Measurements from ENCODE around the gene SCMH1. TPM values are rescaled to one million over a fixed set of nuclear protein-coding genes. Genes with fewer than 3 reads are reported as not detected.
"Not testable (repeated sequence)": the region's sequence is repeated elsewhere in the genome, so short reads cannot be mapped to it uniquely, and the experiment has no call there.

The SCMH1 gene
- total RNA-seq, 6 experiments from 2014 or later: 16.9 to 24.4 (median 21.7) TPM

DNA sequence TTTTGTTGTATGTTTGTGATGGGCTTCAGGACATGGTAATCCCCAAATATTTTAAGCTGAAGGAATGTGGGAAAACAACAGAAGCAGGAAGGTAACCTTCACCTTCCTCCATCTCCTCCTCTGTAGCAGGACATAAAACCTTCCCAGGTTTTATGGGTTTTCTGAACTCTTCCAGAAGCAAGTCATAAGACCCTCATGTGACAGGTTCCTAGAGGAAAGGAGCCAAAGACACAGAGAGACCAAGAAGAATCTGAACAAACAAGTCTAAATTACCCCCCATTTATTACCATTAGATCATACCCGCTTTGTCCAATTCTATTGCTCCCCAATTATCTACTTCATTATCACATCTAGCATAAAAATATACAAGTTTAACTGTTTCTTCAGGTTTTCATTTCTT is 28.8 kb downstream of the SCMH1 start:
- TF ChIP-seq CTCF (IDR thresholded peaks at IDR 0.05): no peak
- Mint-ChIP-seq H3K9me3 (peaks cover 5% of the 10 kb centered on the region; the same call in 1 of the 2 replicates), H3K27me3 (ENCODE audit: insufficient read depth) (no peaks in the 10 kb centered on the region; the same call in 1 of the 2 replicates), H3K27ac (no peak overlapping the region), H3K36me3 (ENCODE audit: low read depth) (peaks cover 23% of the 10 kb centered on the region), H3K4me3 (no peak overlapping the region), H3K4me1 (ENCODE audit: low read depth) (peaks cover 6% of the 10 kb centered on the region; the same call in 1 of the 2 replicates)
- DNase-seq: no peak

DNA sequence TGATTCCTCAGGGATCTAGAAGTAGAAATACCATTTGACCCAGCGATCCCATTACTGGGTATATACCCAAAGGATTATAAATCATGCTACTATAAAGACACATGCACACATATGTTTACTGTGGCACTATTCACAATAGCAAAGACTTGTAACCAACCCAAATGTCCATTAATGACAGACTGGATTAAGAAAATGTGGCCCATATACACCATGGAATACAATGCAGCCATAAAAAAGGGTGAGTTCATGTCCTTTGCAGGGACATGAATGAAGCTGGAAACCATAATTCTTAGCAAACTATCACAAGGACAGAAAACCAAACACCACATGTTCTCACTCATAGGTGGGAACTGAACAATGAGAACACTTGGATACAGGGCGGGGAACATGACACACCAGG is 30.5 kb downstream of the SCMH1 start:
- not testable (repeated sequence) for H3K27ac Mint-ChIP-seq; H3K27me3 Mint-ChIP-seq (ENCODE audit: insufficient read depth); H3K4me1 Mint-ChIP-seq (ENCODE audit: low read depth); H3K9me3 Mint-ChIP-seq; H3K4me3 Mint-ChIP-seq; DNase-seq
- H3K36me3 Mint-ChIP-seq (ENCODE audit: low read depth): peaks cover 20% of the 10 kb centered on the region

DNA sequence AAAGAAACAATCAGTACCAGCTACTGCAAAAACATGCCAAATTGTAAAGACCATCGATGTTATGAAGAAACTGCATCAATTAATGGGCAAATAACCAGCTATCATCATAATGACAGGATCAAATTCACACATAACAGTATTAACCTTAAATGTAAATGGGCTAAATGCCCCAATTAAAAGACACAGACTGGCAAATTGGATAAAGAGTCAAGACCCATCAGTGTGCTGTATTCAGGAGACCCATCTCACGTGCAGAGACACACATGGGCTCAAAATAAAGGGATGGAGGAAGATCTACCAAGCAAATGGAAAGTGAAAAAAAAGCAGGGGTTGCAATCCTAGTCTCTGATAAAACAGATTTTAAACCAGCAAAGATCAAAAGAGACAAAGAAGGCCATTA is 35.1 kb downstream of the SCMH1 start:
- H3K36me3 Mint-ChIP-seq (ENCODE audit: low read depth): peaks cover 47% of the 10 kb centered on the region
- not testable (repeated sequence) for H3K4me1 Mint-ChIP-seq (ENCODE audit: low read depth); H3K27ac Mint-ChIP-seq; DNase-seq; H3K27me3 Mint-ChIP-seq (ENCODE audit: insufficient read depth); H3K4me3 Mint-ChIP-seq
- H3K9me3 Mint-ChIP-seq: peaks cover 18% of the 10 kb centered on the region

DNA sequence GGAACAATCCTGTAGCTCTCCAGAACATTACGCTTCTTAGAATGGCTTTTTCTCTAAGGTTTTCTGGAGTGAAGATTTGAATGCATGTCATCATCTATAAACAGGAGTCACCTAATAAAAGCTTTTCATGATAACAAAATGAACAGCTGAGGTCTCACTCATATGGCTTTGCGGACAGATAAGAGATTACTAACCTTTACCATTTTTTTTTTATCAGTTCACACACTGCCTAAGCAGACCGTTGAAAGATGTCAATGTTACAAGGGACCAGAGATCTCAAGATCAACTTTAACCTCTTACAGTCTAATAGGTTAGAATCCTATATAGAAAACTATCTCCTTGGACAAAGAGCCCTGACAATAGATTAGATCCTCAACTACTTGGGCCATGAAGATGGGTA is 41.4 kb downstream of the SCMH1 start:
- Mint-ChIP-seq H3K4me1 (ENCODE audit: low read depth) (no peaks in the 10 kb centered on the region), H3K9me3 (peaks cover 13% of the 10 kb centered on the region; the same call in 1 of the 2 replicates), H3K4me3 (no peak overlapping the region), H3K36me3 (ENCODE audit: low read depth) (peaks cover 25% of the 10 kb centered on the region), H3K27ac (no peak overlapping the region), H3K27me3 (ENCODE audit: insufficient read depth) (no peaks in the 10 kb centered on the region; the same call in 1 of the 2 replicates)
- TF ChIP-seq CTCF (IDR thresholded peaks at IDR 0.05): no peak
- no peak for DNase-seq

DNA sequence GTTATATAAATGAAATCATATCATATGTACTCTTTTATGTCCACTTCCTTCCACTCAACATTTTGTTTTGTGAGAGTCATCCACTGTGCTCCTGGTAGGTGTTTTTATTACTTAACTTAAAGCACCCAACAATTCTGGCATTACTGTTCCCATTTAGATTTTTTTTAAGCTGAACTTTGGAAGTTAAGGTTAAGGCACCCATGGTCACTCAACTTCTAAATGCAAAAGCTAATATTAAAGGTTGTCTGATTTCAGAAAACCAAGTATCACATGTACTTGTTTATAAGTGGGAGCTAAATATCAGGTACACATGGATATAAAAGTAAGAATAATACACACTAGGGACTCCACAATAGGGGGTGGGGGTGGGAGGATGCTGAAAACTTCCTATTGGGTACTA is 42.7 kb downstream of the SCMH1 start:
- no peak overlapping the region for H3K27ac Mint-ChIP-seq
- no peaks in the 10 kb centered on the region; the same call in 1 of the 2 replicates for H3K27me3 Mint-ChIP-seq (ENCODE audit: insufficient read depth)
- no peaks in the 10 kb centered on the region for H3K4me1 Mint-ChIP-seq (ENCODE audit: low read depth)
- H3K36me3 Mint-ChIP-seq (ENCODE audit: low read depth): peaks cover 15% of the 10 kb centered on the region
- no peak for DNase-seq
- TF ChIP-seq CTCF (IDR thresholded peaks at IDR 0.05): no peak
- H3K9me3 Mint-ChIP-seq: peaks cover 9% of the 10 kb centered on the region; the same call in 1 of the 2 replicates
- no peak overlapping the region for H3K4me3 Mint-ChIP-seq

- Mint-ChIP-seq H3K4me1 (ENCODE audit: low read depth) (peaks cover 14% of the 10 kb centered on the region), H3K9me3 (no peaks in the 10 kb centered on the region), H3K27me3 (ENCODE audit: insufficient read depth) (no peaks in the 10 kb centered on the region), H3K36me3 (ENCODE audit: low read depth) (peaks cover 6% of the 10 kb centered on the region; the same call in 1 of the 2 replicates), H3K27ac (no peak overlapping the region), H3K4me3 (no peak overlapping the region)
- no peak for DNase-seq
- no peak for TF ChIP-seq CTCF (IDR thresholded peaks at IDR 0.05)
Measured at GRCh38 chr1:41192456-41193178, 49.5 kb downstream of the SCMH1 start.

Data from HFFc6 (cell line).